ENCODE measurements around the gene CFAP299.

CFAP299 gene

DNA sequence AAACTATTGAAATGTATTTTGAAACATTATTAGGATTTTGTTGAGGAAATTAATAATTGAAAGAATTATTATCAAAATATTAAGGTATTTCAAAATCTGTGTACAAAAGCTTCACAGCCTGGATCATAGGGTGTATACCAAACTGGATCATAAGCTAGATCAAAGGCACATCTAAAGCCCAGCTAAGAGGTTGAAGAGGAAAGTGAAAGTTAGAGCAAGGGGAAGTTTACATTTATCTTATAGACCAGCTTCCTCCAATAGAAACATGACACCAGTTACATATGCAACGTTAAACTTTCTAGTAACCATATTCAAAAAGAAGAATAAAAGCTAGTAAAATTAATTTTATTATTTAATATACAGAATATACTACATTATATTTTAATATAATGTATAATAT, 467.8 kb downstream of the CFAP299 start:
- H2AFZ ChIP-seq (ENCODE audit: low read length), result no peak overlapping the region

DNA sequence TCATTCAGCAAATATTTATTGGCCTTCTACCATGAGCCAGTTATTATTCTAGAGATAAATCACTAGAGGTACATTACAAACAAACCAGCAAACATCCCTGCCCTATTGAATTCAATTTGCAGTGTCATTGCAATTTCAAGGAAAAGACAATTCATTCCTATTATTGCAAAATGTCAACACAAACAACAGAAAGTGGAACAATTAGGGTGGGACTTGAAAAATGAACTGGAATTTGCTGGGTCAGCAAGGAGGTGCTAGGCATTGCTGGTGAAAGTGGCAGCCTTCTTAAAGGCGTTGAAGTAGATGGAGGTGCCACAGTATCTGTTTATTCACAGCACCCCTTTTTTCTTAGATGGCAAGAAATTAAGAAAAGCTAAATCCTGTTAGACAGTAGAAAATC, 470.9 kb downstream of the CFAP299 start:
- Histone ChIP-seq H3K9me3 (ENCODE audit: low read length) (peaks cover 5% of the 10 kb centered on the region; the same call in 1 of the 2 replicates), H3K4me3 (ENCODE audit: low read depth, low read length, poor library complexity, severe bottlenecking) (no peak overlapping the region), H3K9ac (ENCODE audit: low read length) (no peak overlapping the region), H3K27ac (ENCODE audit: low read depth, low read length, poor library complexity, severe bottlenecking) (peak overlapping the region; percentile 10), H3K27me3 (ENCODE audit: insufficient read depth, low read length) (no peaks in the 10 kb centered on the region), H3F3A (ENCODE audit: insufficient read depth, low read length) (no peaks in the 10 kb centered on the region), H3K4me2 (ENCODE audit: low read length) (no peak overlapping the region), H3K4me1 (ENCODE audit: insufficient read depth, low read length, severe bottlenecking) (peaks cover 17% of the 10 kb centered on the region), H3K79me2 (ENCODE audit: insufficient read depth, low read length) (no peaks in the 10 kb centered on the region), H3K36me3 (ENCODE audit: insufficient read depth, low read length) (no peaks in the 10 kb centered on the region; the same call in 1 of the 2 replicates), H2AFZ (ENCODE audit: low read length) (no peak overlapping the region), H4K20me1 (ENCODE audit: insufficient read depth, low read length) (no peaks in the 10 kb centered on the region), H3K9me2 (ENCODE audit: low read depth, low read length) (no peaks in the 10 kb centered on the region)
- TF ChIP-seq EZH2 (IDR thresholded peaks at IDR 0.05; ENCODE audit: borderline replicate concordance, low read length) (no peak), CTCF (IDR thresholded peaks at IDR 0.05; ENCODE audit: low read length) (no peak)

More for the DNA sequence above, 467.8 kb downstream of the CFAP299 start:
- H3K9me2 ChIP-seq (ENCODE audit: low read depth, low read length), result no peaks in the 10 kb centered on the region
- H3F3A ChIP-seq (ENCODE audit: insufficient read depth, low read length), result 0 out of 2 replicates have a peak, but pooled peaks cover 3% of the 10 kb centered on the region
- no peak for TF ChIP-seq EZH2 (IDR thresholded peaks at IDR 0.05; ENCODE audit: borderline replicate concordance, low read length)
- TF ChIP-seq CTCF (IDR thresholded peaks at IDR 0.05; ENCODE audit: low read length), result no peak
- H3K36me3 ChIP-seq (ENCODE audit: insufficient read depth, low read length), result no peaks in the 10 kb centered on the region; the same call in 1 of the 2 replicates
- no peak overlapping the region for H3K27ac ChIP-seq (ENCODE audit: low read depth, low read length, poor library complexity, severe bottlenecking)
- no peaks in the 10 kb centered on the region for H3K79me2 ChIP-seq (ENCODE audit: insufficient read depth, low read length)
- H3K4me3 ChIP-seq (ENCODE audit: low read depth, low read length, poor library complexity, severe bottlenecking), result no peak overlapping the region
- peaks cover 5% of the 10 kb centered on the region for H3K4me1 ChIP-seq (ENCODE audit: insufficient read depth, low read length, severe bottlenecking)
- peaks cover 9% of the 10 kb centered on the region for H3K9me3 ChIP-seq (ENCODE audit: low read length)
- H3K4me2 ChIP-seq (ENCODE audit: low read length), result no peak overlapping the region
- no peaks in the 10 kb centered on the region for H4K20me1 ChIP-seq (ENCODE audit: insufficient read depth, low read length)
- no peak overlapping the region for H3K9ac ChIP-seq (ENCODE audit: low read length)
- no peaks in the 10 kb centered on the region for H3K27me3 ChIP-seq (ENCODE audit: insufficient read depth, low read length)

DNA sequence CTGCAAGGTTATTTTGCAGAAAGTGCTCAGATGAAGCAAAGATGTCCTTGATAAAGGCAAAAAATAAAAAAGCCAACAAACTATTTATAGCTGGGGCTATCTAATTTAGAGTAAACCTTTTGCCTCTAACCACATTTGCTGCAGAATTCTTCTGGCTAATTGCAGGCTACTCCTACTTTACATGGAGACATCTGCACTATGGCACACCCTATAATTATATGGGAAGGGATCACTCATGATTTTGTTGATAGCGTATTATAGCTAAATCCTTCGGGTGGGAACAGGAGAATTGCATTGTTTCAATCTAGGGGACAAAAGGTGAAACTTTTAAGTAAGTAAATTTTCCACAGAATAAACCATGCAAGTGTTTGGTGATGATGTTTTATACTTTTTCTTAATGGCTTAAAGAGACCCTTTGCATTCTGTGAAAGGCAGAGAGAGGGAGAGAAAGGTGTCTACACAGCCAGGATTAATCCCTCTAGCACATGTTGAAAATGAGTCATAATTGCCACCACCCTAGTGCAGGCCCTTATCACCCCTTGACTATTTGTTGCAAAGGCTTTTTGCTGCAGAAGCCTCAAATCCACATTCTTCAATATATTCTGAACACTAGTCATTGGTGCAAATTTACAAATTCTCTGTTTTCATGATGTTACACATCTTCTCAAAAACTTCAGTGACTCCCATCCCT, 473.7 kb downstream of the CFAP299 start:
- Histone ChIP-seq H3K4me2 (ENCODE audit: low read length) (no peak overlapping the region), H2AFZ (ENCODE audit: low read length) (no peak overlapping the region)

More for the DNA sequence above, 473.7 kb downstream of the CFAP299 start:
- no peaks in the 10 kb centered on the region for H4K20me1 ChIP-seq (ENCODE audit: insufficient read depth, low read length)
- no peaks in the 10 kb centered on the region for H3K27me3 ChIP-seq (ENCODE audit: insufficient read depth, low read length)
- H3K4me3 ChIP-seq (ENCODE audit: low read depth, low read length, poor library complexity, severe bottlenecking), result no peak overlapping the region
- no peaks in the 10 kb centered on the region for H3K9me2 ChIP-seq (ENCODE audit: low read depth, low read length)
- no peaks in the 10 kb centered on the region for H3K36me3 ChIP-seq (ENCODE audit: insufficient read depth, low read length)
- peaks cover under 1% of the 10 kb centered on the region; the same call in 1 of the 2 replicates for H3K9me3 ChIP-seq (ENCODE audit: low read length)
- H3K9ac ChIP-seq (ENCODE audit: low read length), result no peak overlapping the region
- peak overlapping the region; percentile 47 for H3K27ac ChIP-seq (ENCODE audit: low read depth, low read length, poor library complexity, severe bottlenecking)
- peaks cover 39% of the 10 kb centered on the region for H3K4me1 ChIP-seq (ENCODE audit: insufficient read depth, low read length, severe bottlenecking)
- no peak for TF ChIP-seq CTCF (IDR thresholded peaks at IDR 0.05; ENCODE audit: low read length)
- H3K79me2 ChIP-seq (ENCODE audit: insufficient read depth, low read length), result no peaks in the 10 kb centered on the region
- H3F3A ChIP-seq (ENCODE audit: insufficient read depth, low read length), result no peaks in the 10 kb centered on the region
